Heart right ventricle (tissue), 16 donors: ENCODE measurements around the gene SLC39A11. TPM values are rescaled to one million over a fixed set of nuclear protein-coding genes. Genes with fewer than 3 reads are reported as not detected.

ENCODE experiments used
- ATAC-seq, 8 donors: fragments of 200-7000 bp; cut with Tn5 transposase; one replicate each; pipeline ENCODE4 v1.9.1; 2020; ENCODE audit warnings: mild to moderate bottlenecking in 8 of 8, moderate library complexity in 8 of 8, moderate number of reproducible peaks in 1 of 8
- DNase-seq, 2 donors: peaks; one replicate each; pipeline ENCODE4 v3.0.0-alpha.2; 2020
- H3K27ac ChIP-seq, 10 donors: fragments of 200-600 bp; sonication (generic) in 2 of 10; one replicate each; pipeline versions ENCODE4 v1.5.0 to v1.8.0; 2020 to 2022; ENCODE audit warnings: mild to moderate bottlenecking in 3 of 10
- H3K27me3 ChIP-seq, 7 donors: fragments of 200-600 bp; one replicate each; pipeline ENCODE4 v1.8.0; 2021 to 2022; ENCODE audit warnings: mild to moderate bottlenecking in 2 of 7
- H3K36me3 ChIP-seq, 9 donors: fragments of 200-600 bp; sonication (generic) in 1 of 9; one replicate each; pipeline versions ENCODE4 v1.5.0 to v1.8.0; 2020 to 2022; ENCODE audit warnings: mild to moderate bottlenecking in 2 of 9
- H3K4me1 ChIP-seq, 9 donors: fragments of 200-600 bp; sonication (generic) in 1 of 9; one replicate each; pipeline versions ENCODE4 v1.5.0 to v1.8.0; 2020 to 2022; ENCODE audit warnings: mild to moderate bottlenecking in 4 of 9
- H3K4me3 ChIP-seq, 10 donors: fragments of 200-600 bp; sonication (generic) in 2 of 10; one replicate each; pipeline versions ENCODE4 v1.5.0 to v1.8.0; 2020 to 2022; ENCODE audit warnings: mild to moderate bottlenecking in 7 of 10, moderate library complexity in 2 of 10
- H3K9me3 ChIP-seq, 11 donors: fragments of 200-600 bp in 10 of 11; sonication (generic) in 2 of 11; one replicate each; pipeline versions ENCODE4 v1.5.0 to v1.8.0; 2013 to 2022; ENCODE audit warnings: mild to moderate bottlenecking in 2 of 11, control low read depth in 1 of 11, moderate library complexity in 1 of 11
- WGBS, 2 donors: extraction: QIAGEN DNeasy Blood & Tissue Kit; methylation state at CpG; one replicate each; pipeline ENCODE4 v1.1.7; 2013; ENCODE audit warnings: inconsistent platforms in 1 of 2; 5-methylcytosine and 5-hydroxymethylcytosine counted together
- intact Hi-C, 10 donors: fragments of 100-400 bp; cut with DNase I; formaldehyde crosslinking; loops; one replicate each; pipeline versions ENCODE4 v1.11.1 to v1.14.2; 2022
- polyA plus RNA-seq, 2 donors: library from polyadenylated mRNA; stranded (reverse); fragments of 200-250 nt; gene quantifications; one replicate each; pipeline ENCODE4 v1.2.3, GENCODE V29; 2013
- total RNA-seq, 10 donors: library from RNA; stranded (reverse); fragmentation: NEBNext Ultra II Directional in 3 of 10; extraction: Animal tissue kit (Norgen Biotek cat#: 25700) in 3 of 10; gene quantifications; one replicate each; pipeline versions ENCODE4 v1.2.1 to v1.2.4, GENCODE V29; 2021 to 2023
- TF ChIP-seq, protein P1 (sequence below), 9 donors: fragments of 200-600 bp; sonication (generic) in 2 of 9; IDR thresholded peaks; one replicate each; pipeline versions ENCODE4 v1.5.0 to v1.8.0; 2021 to 2022; ENCODE audit warnings: antibody characterized with exemption in 9 of 9, mild to moderate bottlenecking in 5 of 9, moderate library complexity in 1 of 9
- donor health status: Arrhythmogenic right ventricular cardiomyopathy.
- donor health status: ischemic (EF 13 %, LVEDD 7.1; RV severe dilation, severe dysfunction).
- donor health status: healthy with polysubstance abuse.
- donor health status: DM: no; HTN: yes; CAD: no.
- donor health status: DM: no; HTN: no; CAD: no.
- donor health status: ischemic (EF 25% LVEDD 6.9; RV normal size, moderate dysfunction).
- donor health status: ischemic (EF 25% LVEDD 5.7; RV mildly dilated, moderate dysfunction).
- donor health status: healthy.
- donor health status: DM: yes; HTN: yes; CAD: no.
- donor health status: Ischemic cardiomyopathy.
- donor health status: ischemic (EF 35%, LVEDD 5.7; RV mildly dilated, moderate dysfunction).
- donor health status: nonischemic (EF 11% LVEDD 7.7; RV severe dilation, severe dysfunction).
- donor health status: DM: yes; HTN: yes; CAD: no.
- donor health status: PGD.
- donor health status: ischemic (EF 29% LVEDD 5.4; RV normal size, mild dysfunction).
- donor health status: nonischemic (EF 23%, LVEDD 6.1; RV moderate dilation, normal function).

Gene SLC39A11
- total and polyA plus RNA-seq, 12 donors = 2.4 to 11.3 (median 6.4) TPM

DNA sequence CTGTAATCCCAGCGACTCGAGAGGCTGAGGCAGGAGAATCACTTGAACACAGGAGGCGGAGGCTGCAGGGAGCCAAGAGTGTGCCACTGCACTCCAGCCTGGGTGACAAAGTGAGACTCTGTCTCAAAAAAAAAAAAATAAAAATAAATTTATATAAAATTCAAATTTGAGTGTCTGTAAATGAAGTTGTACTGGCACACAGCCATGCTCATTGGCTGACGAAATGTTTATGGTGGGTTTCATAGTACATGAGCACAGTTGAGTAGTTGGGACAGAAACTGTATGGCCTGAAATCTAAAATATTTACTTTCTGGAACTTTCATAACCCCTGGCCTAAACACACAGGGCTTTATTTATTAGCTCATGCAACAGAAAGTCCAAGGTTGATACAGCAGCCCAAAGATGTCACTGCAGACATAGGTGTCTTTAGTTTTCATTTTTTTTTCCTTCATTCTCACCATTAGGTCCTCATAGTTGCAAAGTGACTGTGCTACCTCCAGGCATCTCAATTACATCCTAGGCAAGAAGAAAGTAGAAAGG lies 355.3 kb downstream of the SLC39A11 start:
- DNase-seq (no peak), ATAC-seq (no peak)
- H3K4me1 ChIP-seq = no peaks in the 10 kb centered on the region
- no peak overlapping the region for H3K4me3 ChIP-seq
- no peak overlapping the region for H3K27ac ChIP-seq
- WGBS, 2 donors = 96 to 98% methylated on average over 4 of the region's 4 CpGs
- H3K9me3 ChIP-seq = no peaks in the 10 kb centered on the region
- TF ChIP-seq, protein P1, sequence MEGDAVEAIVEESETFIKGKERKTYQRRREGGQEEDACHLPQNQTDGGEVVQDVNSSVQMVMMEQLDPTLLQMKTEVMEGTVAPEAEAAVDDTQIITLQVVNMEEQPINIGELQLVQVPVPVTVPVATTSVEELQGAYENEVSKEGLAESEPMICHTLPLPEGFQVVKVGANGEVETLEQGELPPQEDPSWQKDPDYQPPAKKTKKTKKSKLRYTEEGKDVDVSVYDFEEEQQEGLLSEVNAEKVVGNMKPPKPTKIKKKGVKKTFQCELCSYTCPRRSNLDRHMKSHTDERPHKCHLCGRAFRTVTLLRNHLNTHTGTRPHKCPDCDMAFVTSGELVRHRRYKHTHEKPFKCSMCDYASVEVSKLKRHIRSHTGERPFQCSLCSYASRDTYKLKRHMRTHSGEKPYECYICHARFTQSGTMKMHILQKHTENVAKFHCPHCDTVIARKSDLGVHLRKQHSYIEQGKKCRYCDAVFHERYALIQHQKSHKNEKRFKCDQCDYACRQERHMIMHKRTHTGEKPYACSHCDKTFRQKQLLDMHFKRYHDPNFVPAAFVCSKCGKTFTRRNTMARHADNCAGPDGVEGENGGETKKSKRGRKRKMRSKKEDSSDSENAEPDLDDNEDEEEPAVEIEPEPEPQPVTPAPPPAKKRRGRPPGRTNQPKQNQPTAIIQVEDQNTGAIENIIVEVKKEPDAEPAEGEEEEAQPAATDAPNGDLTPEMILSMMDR (IDR thresholded peaks at IDR 0.05) = no peak
- H3K36me3 ChIP-seq = peaks cover 0 to 20% (median 0%) of the 10 kb centered on the region in 9 donors
- intact Hi-C loops = loop anchor here in 2 of 10 donors (10.0 kb wide), 2 partner anchors 188 to 638 kb away; no protein-coding TSS in a partner anchor
- no peaks in the 10 kb centered on the region for H3K27me3 ChIP-seq

DNA sequence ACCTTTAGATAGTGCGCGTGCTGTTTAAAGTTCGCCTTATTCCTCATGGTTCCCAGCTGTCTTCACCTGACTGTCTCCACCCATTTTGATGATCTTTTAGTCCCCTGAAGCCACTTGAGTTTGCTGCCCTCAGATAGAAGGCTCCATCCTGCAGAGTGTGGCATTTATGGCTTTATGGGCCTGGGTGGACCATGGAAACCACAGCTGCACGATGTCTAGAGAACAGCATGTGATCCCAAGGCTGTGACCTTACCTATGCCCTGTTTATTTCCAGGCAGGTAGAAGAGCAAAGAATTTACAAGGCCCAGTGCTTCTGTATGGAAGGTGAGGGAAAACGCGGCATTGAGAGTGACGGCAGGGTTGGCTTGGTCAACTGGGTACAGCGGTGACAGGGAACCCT lies 356.9 kb downstream of the SLC39A11 start:
- H3K9me3 ChIP-seq = no peaks in the 10 kb centered on the region
- WGBS, 2 donors = 93 to 95% methylated on average over 8 of the region's 8 CpGs
- peaks cover 0 to 20% (median 0%) of the 10 kb centered on the region in 9 donors for H3K36me3 ChIP-seq
- DNase-seq = no peak
- no peak overlapping the region for H3K4me3 ChIP-seq
- intact Hi-C loops = loop anchor here in 2 of 10 donors (10.0 kb wide), 2 partner anchors 189 to 639 kb away; no protein-coding TSS in a partner anchor
- no peak for ATAC-seq
- H3K27ac ChIP-seq = no peak overlapping the region
- no peaks in the 10 kb centered on the region for H3K27me3 ChIP-seq
- TF ChIP-seq, protein P1 (IDR thresholded peaks at IDR 0.05) = no peak
- no peaks in the 10 kb centered on the region for H3K4me1 ChIP-seq

DNA sequence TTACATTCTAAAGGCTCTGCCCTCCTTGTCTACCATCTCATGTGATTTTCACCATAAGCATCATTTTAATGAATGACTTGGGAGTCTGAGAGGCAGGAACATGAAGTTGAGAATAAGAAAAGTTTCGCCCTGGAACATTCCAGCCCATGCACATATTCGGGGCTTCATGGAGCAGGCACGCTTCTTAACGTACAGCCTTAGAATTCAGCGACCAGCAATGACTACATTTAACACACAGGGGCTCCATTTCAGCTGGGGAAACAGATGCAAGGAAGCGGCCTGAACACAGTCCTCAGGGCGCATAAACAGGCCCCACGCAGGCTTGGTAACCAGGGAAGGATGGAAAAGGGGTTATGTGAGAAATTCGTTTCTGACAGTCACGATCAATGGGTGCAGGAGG lies 357.4 kb downstream of the SLC39A11 start:
- WGBS, 2 donors = 88 to 94% methylated on average over 10 of the region's 10 CpGs
- DNase-seq = no peak

DNA sequence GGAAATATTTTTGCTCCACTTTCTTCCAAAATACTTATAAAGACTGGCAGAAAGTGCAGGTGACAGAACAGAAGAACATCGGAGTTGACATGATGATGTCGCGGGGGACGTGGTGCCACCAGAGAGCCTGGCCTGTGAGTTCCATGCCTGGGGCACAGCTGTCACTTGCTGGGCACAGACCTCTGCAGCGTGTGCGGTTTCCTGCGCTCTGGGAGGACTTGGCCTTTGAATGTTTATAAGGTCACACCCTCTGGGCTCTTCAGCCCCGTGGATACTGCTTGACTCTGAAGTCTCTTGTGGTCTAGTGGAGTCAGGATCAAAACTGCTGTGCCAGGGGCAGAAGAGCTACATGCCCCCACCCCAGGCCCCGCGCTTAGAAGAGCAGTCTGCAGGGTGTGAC lies 357.9 kb downstream of the SLC39A11 start:
- intact Hi-C loops = loop anchor here in 2 of 10 donors (10.0 kb wide), 2 partner anchors 190 to 640 kb away; no protein-coding TSS in a partner anchor
- Histone ChIP-seq H3K4me3 (no peak overlapping the region), H3K9me3 (no peaks in the 10 kb centered on the region), H3K27ac (no peak overlapping the region), H3K27me3 (no peaks in the 10 kb centered on the region), H3K36me3 (peaks cover 0 to 20% (median 0%) of the 10 kb centered on the region in 9 donors), H3K4me1 (no peaks in the 10 kb centered on the region)
- ATAC-seq (no peak), DNase-seq (no peak)
- TF ChIP-seq, protein P1 (IDR thresholded peaks at IDR 0.05) = no peak
- WGBS, 2 donors = 85 to 88% methylated on average over 10 of the region's 10 CpGs

More for the DNA sequence above, 357.4 kb downstream of the SLC39A11 start:
- ATAC-seq = no peak
- TF ChIP-seq, protein P1 (IDR thresholded peaks at IDR 0.05) = no peak
- H3K27me3 ChIP-seq = no peaks in the 10 kb centered on the region
- no peaks in the 10 kb centered on the region for H3K9me3 ChIP-seq
- intact Hi-C loops = loop anchor here in 2 of 10 donors (10.0 kb wide), 2 partner anchors 190 to 640 kb away; no protein-coding TSS in a partner anchor
- H3K36me3 ChIP-seq = peaks cover 0 to 20% (median 0%) of the 10 kb centered on the region in 9 donors
- no peak overlapping the region for H3K4me3 ChIP-seq
- H3K27ac ChIP-seq = no peak overlapping the region
- no peaks in the 10 kb centered on the region for H3K4me1 ChIP-seq
